GM12891 (cell line): ENCODE measurements around the gene ABCF2.

Experiments used
- POLR2A ChIP-seq: IDR thresholded peaks from 2 replicates; pipeline ENCODE4 v1.6.1; 2011; ENCODE audit warnings: low read depth, low read length, control low read depth
- POLR2AphosphoS5 ChIP-seq: IDR thresholded peaks from 2 replicates; pipeline ENCODE4 v1.6.1; 2011; ENCODE audit warnings: low read depth, low read length, control low read depth
- POU2F2 ChIP-seq: IDR thresholded peaks from 2 replicates; pipeline ENCODE4 v1.6.1; 2011; ENCODE audit warnings: low read depth, mild to moderate bottlenecking, control low read depth, low read length, moderate library complexity
- SPI1 ChIP-seq: IDR thresholded peaks from 2 replicates; pipeline ENCODE4 v1.6.1; 2011; ENCODE audit warnings: low read depth, low read length, control low read depth
- TAF1 ChIP-seq: IDR thresholded peaks from 2 replicates; pipeline ENCODE4 v1.6.1; 2011; ENCODE audit warnings: low read depth, low read length, control low read depth

DNA sequence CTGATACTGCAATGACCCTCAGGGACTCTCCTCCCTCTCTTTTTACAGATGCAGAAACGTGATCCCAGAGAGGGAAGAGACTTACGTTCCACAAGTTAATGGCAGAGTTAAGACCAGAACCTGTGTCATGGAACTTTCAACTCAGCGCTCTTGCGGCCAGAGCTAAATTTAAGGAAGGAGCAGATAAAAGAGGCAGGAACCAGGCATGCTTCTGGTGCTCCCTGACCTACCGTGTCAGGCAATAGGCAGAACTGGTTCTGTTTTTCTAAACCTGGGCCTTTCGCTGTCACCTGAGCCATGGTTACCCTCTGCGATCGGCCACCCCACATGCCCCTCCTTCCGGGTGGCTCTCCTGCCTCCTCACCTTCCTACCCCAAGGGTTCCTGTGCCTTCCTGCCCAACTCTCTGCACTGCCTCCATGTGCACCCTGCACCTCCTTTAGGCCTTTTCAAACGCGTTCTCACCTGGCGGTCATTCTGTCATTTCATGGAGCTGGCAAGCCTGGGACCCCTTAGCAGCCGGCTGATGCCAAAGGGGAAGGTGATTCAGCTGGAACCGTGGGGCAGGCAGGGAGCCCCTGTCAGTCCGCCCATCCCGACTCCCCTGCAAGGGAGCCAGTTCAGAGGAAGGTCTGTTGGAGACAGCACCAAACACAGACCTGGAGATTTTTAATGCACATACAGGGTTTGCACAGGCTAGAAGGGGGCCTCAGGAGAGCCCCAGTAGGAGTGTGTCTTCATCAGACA lies 51.8 kb downstream of the ABCF2 start:
- TF ChIP-seq POLR2AphosphoS5 (no peak), POLR2A (no peak), POU2F2 (no peak), TAF1 (no peak), SPI1 (no peak)
